Neural cell (in vitro differentiated cells): ENCODE data around the gene IQCK. TPM values are rescaled to one million over a fixed set of nuclear protein-coding genes. Genes with fewer than 3 reads are reported as not detected.

Experiments
- H2AFZ ChIP-seq: fragments of 200-600, 300-800 bp; sonication (generic), shearing (Covaris generic); 2 replicates; pipeline ENCODE4 v1.6.0; 2014; ENCODE audit warnings: low read depth, mild to moderate bottlenecking, antibody characterized with exemption, low read length, moderate library complexity
- H3F3A ChIP-seq: fragments of 200-600 bp; shearing (Covaris generic); 2 replicates; pipeline ENCODE4 v1.6.1; 2016; ENCODE audit warnings: mild to moderate bottlenecking, moderate library complexity, mixed read lengths, antibody characterized with exemption, low read length; ENCODE audit not compliant: insufficient read depth, poor library complexity, severe bottlenecking
- H3K27ac ChIP-seq: fragments of 200-600, 300-800 bp; sonication (generic), shearing (Covaris generic); 2 replicates; pipeline ENCODE4 v1.5.1; 2014; ENCODE audit warnings: mild to moderate bottlenecking, low read length, moderate library complexity
- H3K27me3 ChIP-seq: fragments of 300-800, 200-600 bp; sonication (generic), shearing (Covaris generic); 2 replicates; pipeline ENCODE4 v1.6.0; 2014; ENCODE audit warnings: mild to moderate bottlenecking, low read depth, low read length, moderate library complexity; ENCODE audit not compliant: insufficient read depth
- H3K36me3 ChIP-seq: fragments of 300-800, 200-600 bp; sonication (generic), shearing (Covaris generic); 2 replicates; pipeline ENCODE4 v1.5.1; 2014; ENCODE audit warnings: mild to moderate bottlenecking, antibody characterized with exemption, low read length, moderate library complexity; ENCODE audit not compliant: insufficient read depth
- H3K4me2 ChIP-seq: fragments of 300-800, 200-600 bp; sonication (generic), shearing (Covaris generic); 2 replicates; pipeline ENCODE4 v1.6.0; 2014; ENCODE audit warnings: mild to moderate bottlenecking, low read length
- H3K4me3 ChIP-seq: fragments of 300-800, 200-600 bp; sonication (generic), shearing (Covaris generic); 2 replicates; pipeline ENCODE4 v1.5.1; 2014; ENCODE audit warnings: mild to moderate bottlenecking, low read length, moderate library complexity
- H3K79me2 ChIP-seq: fragments of 200-600 bp; shearing (Covaris generic); replicated peaks from 2 replicates; pipeline ENCODE4 v1.6.0; 2014; ENCODE audit warnings: mild to moderate bottlenecking, low read length, moderate library complexity; ENCODE audit not compliant: insufficient read depth
- H3K9ac ChIP-seq: fragments of 300-800, 200-600 bp; sonication (generic), shearing (Covaris generic); 2 replicates; pipeline ENCODE4 v1.6.1; 2016; ENCODE audit warnings: mild to moderate bottlenecking, low read length, mixed read lengths
- H3K9me2 ChIP-seq: fragments of 200-600 bp; shearing (Covaris generic); 2 replicates; pipeline ENCODE4 v1.6.1; 2016; ENCODE audit warnings: mild to moderate bottlenecking, low read length, mixed read lengths; ENCODE audit not compliant: insufficient read depth
- H3K9me3 ChIP-seq: fragments of 200-600, 300-800 bp; sonication (generic), shearing (Covaris generic); 2 replicates; pipeline ENCODE4 v1.6.1; 2016; ENCODE audit warnings: mild to moderate bottlenecking, mixed run types, low read length, moderate library complexity, mixed read lengths
- H4K20me1 ChIP-seq: fragments of 200-600 bp; shearing (Covaris generic); 2 replicates; pipeline ENCODE4 v1.6.1; 2016; ENCODE audit warnings: mild to moderate bottlenecking, mixed run types; ENCODE audit not compliant: insufficient read depth
- EP300 ChIP-seq: fragments of 450-650 bp; conservative IDR thresholded peaks from 2 replicates; pipeline ENCODE4 v1.6.1; 2014; ENCODE audit warnings: antibody characterized with exemption, mild to moderate bottlenecking, moderate library complexity; ENCODE audit not compliant: poor library complexity, severe bottlenecking
- EZH2 ChIP-seq: fragments of 200-600, 300-800 bp; shearing (Covaris generic), sonication (generic); IDR thresholded peaks from 2 replicates; pipeline ENCODE4 v1.6.1; 2014; ENCODE audit warnings: antibody characterized with exemption, low read length, borderline replicate concordance, mild to moderate bottlenecking; ENCODE audit not compliant: insufficient read depth, poor library complexity, severe bottlenecking
- MXI1 ChIP-seq: fragments of 450-650 bp; conservative IDR thresholded peaks from 2 replicates; pipeline ENCODE4 v1.6.1; 2014; ENCODE audit warnings: antibody characterized with exemption, mild to moderate bottlenecking; ENCODE audit not compliant: poor library complexity, severe bottlenecking
- POLR2AphosphoS5 ChIP-seq: IDR thresholded peaks from 2 replicates; pipeline ENCODE4 v1.6.1; 2012
- RAD21 ChIP-seq: fragments of 450-650 bp; conservative IDR thresholded peaks from 2 replicates; pipeline ENCODE4 v1.6.1; 2014; ENCODE audit warnings: antibody characterized with exemption, mild to moderate bottlenecking, moderate library complexity
- SMC3 ChIP-seq: fragments of 450-650 bp; conservative IDR thresholded peaks from 2 replicates; pipeline ENCODE4 v1.6.1; 2014; ENCODE audit warnings: antibody characterized with exemption, mild to moderate bottlenecking, moderate library complexity; ENCODE audit not compliant: poor library complexity
- TAF1 ChIP-seq: IDR thresholded peaks from 2 replicates; pipeline ENCODE4 v1.6.1; 2012; ENCODE audit warnings: low read depth
- polyA plus RNA-seq: library from polyadenylated mRNA; depleted of rRNA; stranded (reverse); fragments of >200 nt; gene quantifications from 2 replicates; pipeline ENCODE4 v1.2.3, GENCODE V29; 2014
- TF ChIP-seq, protein P1 (sequence below): fragments of 450-650 bp; IDR thresholded peaks from 2 replicates; pipeline ENCODE4 v1.5.1; 2014; ENCODE audit warnings: antibody characterized with exemption, mild to moderate bottlenecking, moderate library complexity; ENCODE audit not compliant: poor library complexity, severe bottlenecking
- TF ChIP-seq, protein P2 (sequence below): IDR thresholded peaks from 2 replicates; pipeline ENCODE4 v1.6.1; 2012; ENCODE audit warnings: borderline replicate concordance

Gene IQCK
- polyA plus RNA-seq, 1 donor from 2014 or later, result 10.2 TPM

DNA sequence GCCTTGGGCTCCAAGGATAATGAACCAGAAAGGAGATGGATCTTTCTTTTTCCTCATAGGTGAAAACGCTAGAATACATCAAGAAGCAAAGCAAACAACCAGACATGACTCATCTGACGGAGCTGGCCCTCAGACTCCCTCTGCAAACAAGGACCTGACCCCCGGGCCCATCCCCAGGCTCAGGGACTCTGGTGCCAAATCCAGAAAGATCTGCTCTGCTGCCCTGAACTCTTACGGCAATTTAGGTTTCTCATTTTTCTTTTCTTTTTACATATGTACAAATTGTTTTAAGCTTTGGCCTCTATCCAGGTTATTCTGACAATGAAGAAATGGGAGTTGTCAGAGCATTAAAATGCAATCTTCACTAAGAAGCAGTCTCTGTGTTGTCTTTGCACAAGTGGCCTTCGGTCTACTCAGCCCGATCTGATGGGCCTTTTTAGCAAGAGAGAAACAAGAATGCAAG, 17.7 kb upstream of the IQCK start:
- H3K4me3 ChIP-seq, result no peak overlapping the region
- H3K9me2 ChIP-seq, result no peaks in the 10 kb centered on the region
- H3K36me3 ChIP-seq, result peaks cover 7% of the 10 kb centered on the region
- H3F3A ChIP-seq, result no peaks in the 10 kb centered on the region
- H3K9me3 ChIP-seq, result no peaks in the 10 kb centered on the region
- H3K79me2 ChIP-seq, result no peaks in the 10 kb centered on the region
- no peaks in the 10 kb centered on the region for H4K20me1 ChIP-seq
- H3K9ac ChIP-seq, result no peak overlapping the region
- TF ChIP-seq SMC3 (no peak), EP300 (no peak), RAD21 (no peak), MXI1 (no peak)
- TF ChIP-seq, protein P1, sequence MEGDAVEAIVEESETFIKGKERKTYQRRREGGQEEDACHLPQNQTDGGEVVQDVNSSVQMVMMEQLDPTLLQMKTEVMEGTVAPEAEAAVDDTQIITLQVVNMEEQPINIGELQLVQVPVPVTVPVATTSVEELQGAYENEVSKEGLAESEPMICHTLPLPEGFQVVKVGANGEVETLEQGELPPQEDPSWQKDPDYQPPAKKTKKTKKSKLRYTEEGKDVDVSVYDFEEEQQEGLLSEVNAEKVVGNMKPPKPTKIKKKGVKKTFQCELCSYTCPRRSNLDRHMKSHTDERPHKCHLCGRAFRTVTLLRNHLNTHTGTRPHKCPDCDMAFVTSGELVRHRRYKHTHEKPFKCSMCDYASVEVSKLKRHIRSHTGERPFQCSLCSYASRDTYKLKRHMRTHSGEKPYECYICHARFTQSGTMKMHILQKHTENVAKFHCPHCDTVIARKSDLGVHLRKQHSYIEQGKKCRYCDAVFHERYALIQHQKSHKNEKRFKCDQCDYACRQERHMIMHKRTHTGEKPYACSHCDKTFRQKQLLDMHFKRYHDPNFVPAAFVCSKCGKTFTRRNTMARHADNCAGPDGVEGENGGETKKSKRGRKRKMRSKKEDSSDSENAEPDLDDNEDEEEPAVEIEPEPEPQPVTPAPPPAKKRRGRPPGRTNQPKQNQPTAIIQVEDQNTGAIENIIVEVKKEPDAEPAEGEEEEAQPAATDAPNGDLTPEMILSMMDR, result no peak
- H2AFZ ChIP-seq, result no peak overlapping the region
- no peak overlapping the region for H3K27ac ChIP-seq
- H3K27me3 ChIP-seq, result no peaks in the 10 kb centered on the region
- H3K4me2 ChIP-seq, result no peak overlapping the region

DNA sequence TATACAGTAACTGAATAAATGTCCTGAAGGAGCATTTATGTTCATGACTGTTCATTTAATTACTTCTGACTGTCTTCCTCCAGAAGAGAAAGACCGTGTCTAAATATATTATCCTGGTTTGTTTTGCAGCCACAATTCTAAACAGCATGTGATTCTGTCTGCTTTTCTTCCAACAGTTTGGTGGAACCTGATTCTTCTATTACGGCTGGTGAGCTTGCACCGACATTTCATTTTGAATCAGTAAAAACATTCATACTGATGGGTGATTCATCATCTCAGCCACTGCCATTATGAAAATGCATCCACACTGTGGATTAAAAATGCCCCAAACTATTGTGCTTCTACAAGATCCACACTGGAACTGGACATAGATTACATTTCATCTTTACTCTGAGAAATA, 17.0 kb upstream of the IQCK start:
- no peaks in the 10 kb centered on the region for H3K9me2 ChIP-seq
- H2AFZ ChIP-seq, result no peak overlapping the region
- no peak overlapping the region for H3K9ac ChIP-seq
- no peak overlapping the region for H3K4me3 ChIP-seq
- H3K27ac ChIP-seq, result no peak overlapping the region
- H3K36me3 ChIP-seq, result peaks cover 7% of the 10 kb centered on the region
- no peaks in the 10 kb centered on the region for H3F3A ChIP-seq
- no peaks in the 10 kb centered on the region for H4K20me1 ChIP-seq
- no peaks in the 10 kb centered on the region for H3K9me3 ChIP-seq
- TF ChIP-seq, protein P1, result no peak
- TF ChIP-seq EZH2 (no peak), TAF1 (no peak), EP300 (no peak), MXI1 (no peak), RAD21 (no peak), SMC3 (no peak), POLR2AphosphoS5 (no peak)
- TF ChIP-seq, protein P2, sequence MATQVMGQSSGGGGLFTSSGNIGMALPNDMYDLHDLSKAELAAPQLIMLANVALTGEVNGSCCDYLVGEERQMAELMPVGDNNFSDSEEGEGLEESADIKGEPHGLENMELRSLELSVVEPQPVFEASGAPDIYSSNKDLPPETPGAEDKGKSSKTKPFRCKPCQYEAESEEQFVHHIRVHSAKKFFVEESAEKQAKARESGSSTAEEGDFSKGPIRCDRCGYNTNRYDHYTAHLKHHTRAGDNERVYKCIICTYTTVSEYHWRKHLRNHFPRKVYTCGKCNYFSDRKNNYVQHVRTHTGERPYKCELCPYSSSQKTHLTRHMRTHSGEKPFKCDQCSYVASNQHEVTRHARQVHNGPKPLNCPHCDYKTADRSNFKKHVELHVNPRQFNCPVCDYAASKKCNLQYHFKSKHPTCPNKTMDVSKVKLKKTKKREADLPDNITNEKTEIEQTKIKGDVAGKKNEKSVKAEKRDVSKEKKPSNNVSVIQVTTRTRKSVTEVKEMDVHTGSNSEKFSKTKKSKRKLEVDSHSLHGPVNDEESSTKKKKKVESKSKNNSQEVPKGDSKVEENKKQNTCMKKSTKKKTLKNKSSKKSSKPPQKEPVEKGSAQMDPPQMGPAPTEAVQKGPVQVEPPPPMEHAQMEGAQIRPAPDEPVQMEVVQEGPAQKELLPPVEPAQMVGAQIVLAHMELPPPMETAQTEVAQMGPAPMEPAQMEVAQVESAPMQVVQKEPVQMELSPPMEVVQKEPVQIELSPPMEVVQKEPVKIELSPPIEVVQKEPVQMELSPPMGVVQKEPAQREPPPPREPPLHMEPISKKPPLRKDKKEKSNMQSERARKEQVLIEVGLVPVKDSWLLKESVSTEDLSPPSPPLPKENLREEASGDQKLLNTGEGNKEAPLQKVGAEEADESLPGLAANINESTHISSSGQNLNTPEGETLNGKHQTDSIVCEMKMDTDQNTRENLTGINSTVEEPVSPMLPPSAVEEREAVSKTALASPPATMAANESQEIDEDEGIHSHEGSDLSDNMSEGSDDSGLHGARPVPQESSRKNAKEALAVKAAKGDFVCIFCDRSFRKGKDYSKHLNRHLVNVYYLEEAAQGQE, result no peak
- H3K4me2 ChIP-seq, result no peak overlapping the region
- H3K79me2 ChIP-seq, result no peaks in the 10 kb centered on the region
- H3K27me3 ChIP-seq, result no peaks in the 10 kb centered on the region
